Measurements from ENCODE around the gene ANXA6.

Gene ANXA6

DNA sequence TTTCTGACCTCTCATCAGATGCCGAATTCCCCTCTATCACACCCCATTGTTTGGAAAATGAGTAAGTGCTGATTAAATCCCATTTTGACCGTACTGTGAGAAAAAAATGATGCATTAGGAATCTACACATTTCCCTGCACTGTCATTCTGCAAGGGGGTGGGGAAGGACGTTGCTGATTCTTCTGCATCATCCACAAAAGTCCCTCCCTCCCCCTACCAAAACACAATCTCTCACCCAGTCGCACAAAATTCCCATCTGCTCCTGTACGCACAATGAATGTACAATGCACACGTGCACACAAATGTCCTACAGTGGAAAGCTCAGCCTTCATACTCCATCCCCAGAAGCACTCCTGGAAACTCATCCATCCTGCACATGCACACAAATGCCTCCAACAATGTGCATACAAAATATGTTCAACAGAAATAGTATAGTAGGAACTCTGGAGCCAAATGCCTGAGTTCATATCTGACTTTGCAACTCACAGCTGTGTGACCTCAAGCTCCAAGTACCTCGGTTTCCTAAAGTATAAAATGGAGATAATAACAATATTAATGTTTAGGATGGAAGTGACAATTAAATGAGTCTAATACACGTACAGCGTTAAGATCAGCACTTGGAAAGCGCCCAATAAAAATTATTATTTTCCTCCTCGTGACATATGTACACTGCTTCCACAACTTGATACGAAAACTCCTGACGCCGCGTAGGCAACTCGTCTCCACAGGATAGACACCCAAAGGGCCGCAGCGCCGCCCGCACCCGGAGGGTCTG lies 77.6 kb downstream of the ANXA6 start:
- DNase-seq, result no peak

GRCh38 chr5:151078490-151079262 lies 78.9 kb downstream of the ANXA6 start:
- peak; percentile 62 for DNase-seq

GRCh38 chr5:151077967-151078366 lies 79.6 kb downstream of the ANXA6 start:
- no peak for DNase-seq

GRCh38 chr5:151077419-151077818 lies 80.2 kb downstream of the ANXA6 start:
- no peak for DNase-seq

DNA sequence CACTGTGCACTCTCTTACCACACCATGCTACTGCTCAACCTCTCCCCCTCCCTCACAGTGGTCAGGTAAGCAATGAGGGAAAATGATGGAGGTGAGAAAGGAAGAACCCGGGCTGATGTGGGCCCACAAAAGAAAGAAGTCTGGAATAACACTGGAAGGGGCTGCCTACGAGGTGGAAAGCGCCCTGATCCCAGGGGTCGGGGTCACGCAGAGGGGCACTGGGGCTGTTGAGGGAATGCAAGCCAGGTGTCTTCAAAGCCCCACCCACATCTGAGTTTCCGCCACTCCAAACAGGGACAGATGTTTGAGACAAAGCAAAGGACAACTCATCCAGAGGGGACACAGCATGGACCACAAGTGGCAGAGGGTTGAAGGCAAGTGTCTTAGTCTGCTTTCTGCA lies 81.0 kb downstream of the ANXA6 start:
- no peak for DNase-seq

GRCh38 chr5:151075698-151076331 lies 81.8 kb downstream of the ANXA6 start:
- DNase-seq, result no peak

DNA sequence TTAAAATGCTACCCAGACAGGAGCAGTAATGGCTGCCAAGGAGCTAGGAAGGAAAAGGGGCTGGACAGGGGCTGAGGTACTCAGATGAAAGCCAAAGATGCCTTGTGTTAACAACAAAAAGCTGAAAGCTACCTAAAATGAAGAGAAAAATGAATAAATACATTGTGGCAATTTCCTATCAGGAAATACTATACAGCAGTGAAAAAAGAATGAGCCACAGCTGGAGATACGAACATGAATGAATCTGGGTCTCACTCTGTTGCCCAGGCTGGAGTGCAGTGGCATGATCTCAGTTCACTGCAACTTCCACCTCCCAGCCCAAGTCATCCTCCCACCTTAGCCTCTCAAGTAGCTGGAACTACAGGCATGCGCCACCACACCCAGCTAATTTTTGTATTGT lies 83.0 kb downstream of the ANXA6 start:
- no peak for DNase-seq

DNA sequence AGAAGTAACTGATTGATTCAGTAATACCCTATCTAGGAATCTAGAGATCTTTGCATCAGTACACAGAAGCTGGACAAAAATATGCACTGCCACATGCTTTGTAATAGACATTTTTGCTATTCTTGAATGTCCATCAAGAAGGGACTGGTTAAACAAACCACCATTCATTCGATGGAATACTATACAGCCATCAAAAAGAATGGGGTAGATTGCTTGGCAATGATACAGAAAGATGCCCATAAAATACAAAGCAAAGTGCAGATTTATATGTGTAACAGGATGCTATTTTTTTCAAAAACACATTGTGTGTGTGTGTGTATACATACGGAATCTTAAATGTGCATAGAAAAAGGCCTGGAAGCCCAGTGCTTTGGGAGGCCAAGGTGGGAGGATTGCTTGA lies 84.3 kb downstream of the ANXA6 start:
- DNase-seq, result no peak

DNA sequence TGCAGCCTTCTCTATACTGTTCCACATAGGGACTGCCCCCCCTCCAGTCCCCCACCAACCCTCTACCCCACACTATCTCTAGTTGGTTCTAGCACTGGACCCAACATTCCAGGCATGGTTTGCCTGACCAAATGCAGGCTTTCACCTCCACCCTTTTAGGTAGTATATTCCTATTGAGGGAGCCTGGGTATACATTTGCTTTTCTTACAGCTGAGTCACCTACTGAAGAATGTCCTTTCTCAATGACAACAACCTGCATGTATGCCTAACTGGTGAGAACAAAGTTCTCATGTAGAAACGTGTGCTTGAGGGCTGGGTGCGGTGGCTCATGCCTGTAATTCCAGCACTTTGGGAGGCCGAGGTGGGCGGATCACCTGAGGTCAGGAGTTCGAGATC lies 85.0 kb downstream of the ANXA6 start:
- DNase-seq, result no peak

GRCh38 chr5:151071848-151072629 lies 85.5 kb downstream of the ANXA6 start:
- DNase-seq, result no peak

DNA sequence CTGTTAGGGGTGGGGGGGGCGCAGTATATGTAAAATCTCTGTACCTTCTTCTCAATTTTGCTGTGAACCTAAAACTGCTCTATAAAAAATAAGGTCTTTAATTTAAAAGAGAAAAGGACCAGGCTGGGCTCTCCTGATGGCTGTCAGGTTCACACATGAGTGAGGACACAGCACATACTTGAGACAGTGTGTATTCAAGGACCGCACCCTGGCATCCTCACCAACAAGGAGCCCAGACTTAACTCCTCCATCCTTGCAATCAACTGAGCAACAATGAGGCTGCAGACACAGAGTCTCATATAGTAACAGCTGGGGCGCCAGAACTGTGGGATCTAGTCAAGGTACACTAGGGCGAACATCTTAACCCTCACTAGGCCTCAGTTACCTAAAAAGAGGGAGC lies 86.6 kb downstream of the ANXA6 start:
- DNase-seq, result no peak

- no peak for DNase-seq
These were observed 87.1 kb downstream of the ANXA6 start for GRCh38 chr5:151070449-151070848.

DNA sequence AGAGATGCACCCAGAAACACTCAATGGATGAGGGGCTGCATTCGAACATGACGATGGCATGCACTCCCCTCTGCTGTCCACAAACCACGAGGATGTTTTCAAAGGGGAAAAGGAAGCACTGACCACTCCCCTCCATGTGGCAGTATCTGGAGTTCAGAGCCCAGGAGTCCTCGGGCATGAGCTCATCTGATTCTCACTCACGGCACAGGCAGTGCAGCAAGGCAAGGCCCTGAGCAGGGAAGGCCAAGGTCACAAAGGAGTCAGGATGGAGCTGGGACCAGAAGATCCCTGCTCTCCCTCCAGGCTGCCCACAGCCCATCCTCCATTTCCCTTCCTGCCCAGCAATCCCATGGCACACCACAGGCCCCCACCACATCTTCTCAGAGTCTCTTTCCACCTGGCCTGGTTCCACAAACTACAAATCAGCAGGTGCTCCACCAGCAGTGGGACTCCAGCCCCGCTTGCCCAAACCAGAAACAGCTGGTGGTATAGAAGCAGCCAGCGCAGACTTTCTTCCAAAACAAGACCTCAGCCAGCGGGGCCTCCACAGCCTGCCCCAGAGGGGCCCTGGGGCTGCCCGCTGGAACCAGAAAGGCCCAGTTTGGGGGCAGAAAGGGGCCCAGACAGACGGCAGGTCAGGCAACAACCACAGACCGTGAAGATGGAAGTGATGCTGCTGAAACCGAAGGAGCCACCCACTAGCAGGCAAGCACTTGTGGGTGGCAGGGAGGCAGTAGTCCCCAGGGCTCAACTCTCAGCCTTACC lies 89.0 kb downstream of the ANXA6 start:
- DNase-seq, result no peak

- no peak for DNase-seq
These were observed 89.7 kb downstream of the ANXA6 start for GRCh38 chr5:151067632-151068432.

GRCh38 chr5:151066920-151067319 lies 90.7 kb downstream of the ANXA6 start:
- no peak for DNase-seq

- no peak for DNase-seq
These were observed 92.0 kb downstream of the ANXA6 start for GRCh38 chr5:151065609-151066008.

DNA sequence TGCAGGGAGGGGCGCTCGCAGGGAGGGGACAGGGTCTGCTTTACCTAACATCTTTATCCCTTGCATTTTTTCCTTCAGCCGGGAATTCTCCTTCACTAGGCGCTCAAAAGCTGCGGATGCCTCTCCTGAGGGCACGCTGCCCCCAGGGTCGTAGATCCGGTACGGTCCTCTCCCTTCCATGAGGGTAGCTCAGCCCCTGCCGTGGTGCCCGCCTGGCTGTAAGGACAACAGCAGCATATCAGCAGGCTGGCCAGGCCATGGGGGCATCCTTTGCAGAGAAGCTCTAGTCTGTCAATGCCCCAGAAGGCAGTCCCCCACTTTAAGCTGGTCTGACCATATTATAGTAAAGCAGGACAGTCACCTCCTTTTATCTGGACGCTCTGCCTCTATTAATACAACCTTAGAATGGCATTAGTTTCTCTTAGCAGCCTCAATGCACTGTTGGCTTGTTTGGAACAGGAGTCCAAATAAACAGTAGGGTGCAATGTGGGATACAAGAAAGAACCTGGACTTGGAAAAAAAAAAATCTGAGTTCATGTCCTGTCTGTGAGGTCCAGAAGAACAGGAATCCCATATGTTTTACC lies 92.6 kb downstream of the ANXA6 start:
- DNase-seq, result no peak

- no peak for DNase-seq
These were observed 94.2 kb downstream of the ANXA6 start for GRCh38 chr5:151063142-151063989.

GRCh38 chr5:151062405-151063141 lies 95.0 kb downstream of the ANXA6 start:
- DNase-seq, result no peak

Data from T-helper 9 cell (primary cell).